ENCODE results near the gene BSN. TPM values are rescaled to one million over a fixed set of nuclear protein-coding genes. Genes with fewer than 3 reads are reported as not detected.
"Not testable (repeated sequence)": the region's sequence is repeated elsewhere in the genome, so short reads cannot be mapped to it uniquely, and the experiment has no call there.

Gene BSN
- total RNA-seq, 1 donor from 2014 or later: 46.9 TPM

GRCh38 chr3:49686346-49686745 is 132.1 kb downstream of the BSN start:
- not testable (repeated sequence) for H3K36me3 Mint-ChIP-seq (ENCODE audit: unreplicated experiment); H3K4me1 Mint-ChIP-seq (ENCODE audit: low read depth, unreplicated experiment); H3K9me3 Mint-ChIP-seq (ENCODE audit: unreplicated experiment); DNase-seq; H3K27ac Mint-ChIP-seq (ENCODE audit: unreplicated experiment)
- Mint-ChIP-seq H3K4me3 (ENCODE audit: unreplicated experiment) (peak overlapping the region; percentile 38), H3K27me3 (ENCODE audit: unreplicated experiment) (peaks cover 14% of the 10 kb centered on the region)

DNA sequence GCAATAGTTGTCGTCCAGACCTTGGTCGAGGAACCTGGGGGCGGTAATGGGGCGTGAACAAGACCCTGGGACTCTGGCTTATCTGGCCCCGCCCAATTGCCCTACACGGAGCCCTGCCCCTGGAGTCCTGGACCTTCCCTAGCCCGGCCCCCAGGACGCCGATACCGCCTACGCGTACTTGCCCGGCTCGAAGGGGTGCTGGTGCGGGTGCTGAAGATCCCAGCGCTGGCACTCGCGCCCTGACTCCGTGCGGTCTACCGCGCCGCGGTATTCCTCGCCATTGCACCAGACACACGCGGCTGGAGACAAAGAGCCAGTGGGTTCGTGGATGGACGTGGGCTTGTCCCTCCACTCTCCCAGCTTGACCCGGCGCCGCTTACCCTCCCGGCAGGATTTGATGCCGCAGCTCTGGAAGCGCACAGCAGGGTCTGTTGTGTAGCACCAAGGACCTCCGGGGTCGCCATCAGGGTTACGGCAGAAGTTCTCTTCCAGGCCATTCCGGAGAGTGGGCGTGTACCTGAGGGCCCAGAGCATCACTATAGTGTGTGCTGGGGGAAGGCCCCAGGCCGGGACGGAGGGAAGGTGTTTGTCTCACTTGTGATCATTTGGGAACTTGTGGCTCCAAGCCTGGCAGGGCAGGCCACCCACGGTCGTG is 132.6 kb downstream of the BSN start:
- H3K9me3 Mint-ChIP-seq (ENCODE audit: unreplicated experiment); H3K36me3 Mint-ChIP-seq (ENCODE audit: unreplicated experiment); H3K4me1 Mint-ChIP-seq (ENCODE audit: low read depth, unreplicated experiment): not testable (repeated sequence)
- H3K27ac Mint-ChIP-seq (ENCODE audit: unreplicated experiment): peak overlapping the region; percentile 33
- DNase-seq: peak; percentile 71
- peak overlapping the region; percentile 79 for H3K4me3 Mint-ChIP-seq (ENCODE audit: unreplicated experiment)
- H3K27me3 Mint-ChIP-seq (ENCODE audit: unreplicated experiment): peaks cover 14% of the 10 kb centered on the region

- not testable (repeated sequence) for DNase-seq; H3K27ac Mint-ChIP-seq (ENCODE audit: unreplicated experiment); H3K4me1 Mint-ChIP-seq (ENCODE audit: low read depth, unreplicated experiment); H3K9me3 Mint-ChIP-seq (ENCODE audit: unreplicated experiment); H3K36me3 Mint-ChIP-seq (ENCODE audit: unreplicated experiment)
- H3K4me3 Mint-ChIP-seq (ENCODE audit: unreplicated experiment): peak overlapping the region; percentile 79
- peaks cover 14% of the 10 kb centered on the region for H3K27me3 Mint-ChIP-seq (ENCODE audit: unreplicated experiment)
Measured at GRCh38 chr3:49687424-49687795, 133.1 kb downstream of the BSN start.

DNA sequence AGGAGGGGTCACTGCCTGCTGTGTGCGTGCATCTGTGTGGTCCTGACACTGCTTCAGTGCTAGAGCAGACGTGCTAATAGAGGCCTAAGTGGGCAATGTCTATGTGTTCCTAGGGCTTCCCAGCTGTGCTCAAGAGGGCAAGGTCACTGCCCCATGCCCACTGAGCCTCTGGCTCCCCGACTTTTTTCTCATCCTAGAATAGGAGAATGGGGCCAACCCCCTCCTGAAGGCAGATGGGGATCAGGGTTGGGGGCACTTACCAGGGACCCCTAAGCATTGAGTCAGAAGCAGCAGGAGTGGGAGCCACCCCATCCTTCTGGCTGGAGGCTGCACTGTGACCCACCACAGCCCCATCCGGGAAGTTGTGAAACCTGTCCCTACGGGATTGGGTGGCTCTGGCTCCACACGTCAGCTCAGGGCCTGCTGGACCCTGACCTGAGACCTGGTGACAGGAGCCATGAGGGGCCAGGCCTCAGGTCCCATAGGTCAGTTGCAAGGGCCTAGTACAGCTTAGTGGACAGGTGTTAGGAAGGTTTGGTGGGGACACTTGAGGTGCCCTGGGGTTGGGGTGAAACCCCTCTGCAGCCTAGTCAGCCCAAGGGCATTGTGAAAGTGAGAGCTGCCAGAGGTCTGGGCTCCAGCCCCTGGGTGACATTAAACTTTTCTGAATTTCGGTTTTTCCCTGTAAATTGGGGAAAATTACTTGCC is 134.2 kb downstream of the BSN start:
- not testable (repeated sequence) for H3K9me3 Mint-ChIP-seq (ENCODE audit: unreplicated experiment); DNase-seq; H3K36me3 Mint-ChIP-seq (ENCODE audit: unreplicated experiment); H3K4me1 Mint-ChIP-seq (ENCODE audit: low read depth, unreplicated experiment)
- H3K4me3 Mint-ChIP-seq (ENCODE audit: unreplicated experiment): peak overlapping the region; percentile 100
- peaks cover 14% of the 10 kb centered on the region for H3K27me3 Mint-ChIP-seq (ENCODE audit: unreplicated experiment)
- peak overlapping the region; percentile 94 for H3K27ac Mint-ChIP-seq (ENCODE audit: unreplicated experiment)

DNA sequence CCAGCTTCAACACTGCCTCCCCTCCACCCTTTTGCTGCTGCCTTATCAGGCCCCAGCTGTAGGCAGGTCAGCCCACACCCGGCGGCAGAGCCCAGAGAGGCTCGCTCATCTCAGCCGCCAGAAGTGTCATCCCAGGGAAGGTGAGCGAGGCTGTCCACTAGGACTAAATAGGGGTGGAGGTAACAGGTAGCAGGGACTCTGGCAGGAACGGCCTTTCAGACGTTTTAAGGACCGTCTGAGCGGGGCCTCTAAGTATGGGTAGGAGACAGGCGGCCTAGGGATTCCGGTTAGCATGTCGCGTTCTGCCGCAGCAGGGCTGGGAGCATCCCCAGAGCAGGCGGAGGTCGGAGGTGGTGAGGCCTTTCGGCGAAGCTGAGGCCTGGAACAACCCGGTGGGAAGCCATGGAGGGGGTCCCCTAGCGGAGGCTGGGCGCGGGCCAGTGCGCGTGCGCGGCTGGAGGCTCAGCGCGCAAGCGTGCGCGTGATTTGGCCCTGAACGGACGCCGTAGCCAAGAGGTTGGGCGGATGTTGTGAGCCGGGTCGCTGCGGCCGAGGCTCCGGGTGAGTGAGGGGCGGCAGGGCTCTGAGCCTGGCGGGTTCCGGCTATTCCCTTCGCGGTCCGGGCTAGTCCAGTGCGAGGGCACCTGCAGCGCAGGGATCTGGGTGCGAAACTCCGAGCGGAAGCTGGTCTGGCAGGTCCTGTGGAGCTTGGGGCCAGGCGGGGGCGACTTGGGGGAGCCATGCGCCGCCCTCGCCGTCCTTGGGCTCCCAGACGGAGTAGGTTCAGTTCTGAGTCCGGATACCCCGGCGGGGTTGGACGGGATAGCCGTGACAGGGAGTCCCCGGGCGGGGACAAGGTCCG is 135.0 kb downstream of the BSN start, which contains the start of the genes MST1 and RNF123:
Gene MST1 (minus strand): TSS at position 429 of the 862 bp plus-strand sequence. CDS start 783 bp downstream, outside the sequence.
Gene RNF123 (plus strand): TSS at position 512 of the 862 bp plus-strand sequence. CDS start 1,609 bp downstream, outside the sequence.
- peak; percentile 26 for TF ChIP-seq CTCF (IDR thresholded peaks at IDR 0.05; ENCODE audit: partially characterized antibody, unreplicated experiment)
- Mint-ChIP-seq H3K27ac (ENCODE audit: unreplicated experiment) (peak within 1 kb of the TSS; percentile 94), H3K4me1 (ENCODE audit: low read depth, unreplicated experiment) (peaks cover 10% of the 10 kb centered on the region), H3K9me3 (ENCODE audit: unreplicated experiment) (peaks cover 3% of the 10 kb centered on the region), H3K36me3 (ENCODE audit: unreplicated experiment) (no peaks in the 10 kb centered on the region), H3K4me3 (ENCODE audit: unreplicated experiment) (peak within 1 kb of the TSS; percentile 100), H3K27me3 (ENCODE audit: unreplicated experiment) (peaks cover 14% of the 10 kb centered on the region)
- DNase-seq: peak; percentile 98

DNA sequence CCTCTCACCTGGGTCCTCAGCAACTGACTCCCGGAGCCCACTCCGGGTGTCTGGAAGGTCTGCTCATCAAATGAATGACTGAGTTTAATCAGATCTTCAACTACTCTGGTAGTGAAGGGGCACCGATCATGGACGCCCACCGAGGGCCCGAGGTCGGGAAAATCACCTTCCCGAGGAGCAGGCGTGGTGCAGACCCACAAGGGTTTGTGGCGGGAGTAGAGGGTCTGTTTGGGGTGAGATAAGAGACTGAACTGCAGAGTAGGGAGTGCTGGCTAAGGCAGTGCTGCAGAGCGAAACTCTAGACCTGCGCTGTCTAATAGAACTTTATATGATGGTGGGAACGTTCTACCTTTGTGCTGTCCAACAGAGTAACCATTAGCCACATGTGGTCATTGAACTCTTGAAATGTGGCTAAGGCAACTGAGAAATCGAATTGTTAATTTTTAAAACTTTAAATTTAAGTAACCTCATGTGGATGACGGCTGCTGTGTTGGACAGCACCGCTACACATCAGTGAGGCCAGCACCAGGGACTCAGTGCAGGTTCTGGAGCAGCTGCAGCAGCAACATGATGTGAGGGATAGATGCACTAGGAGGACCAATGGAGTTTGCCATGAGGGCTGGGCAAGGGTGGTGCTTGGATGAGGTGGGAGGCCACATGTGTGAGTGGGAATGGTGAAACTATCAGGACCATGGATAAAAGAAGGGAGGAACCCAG is 135.8 kb downstream of the BSN start:
- not testable (repeated sequence) for H3K36me3 Mint-ChIP-seq (ENCODE audit: unreplicated experiment); DNase-seq

GRCh38 chr3:49690856-49691255 is 136.6 kb downstream of the BSN start:
- not testable (repeated sequence) for H3K4me1 Mint-ChIP-seq (ENCODE audit: low read depth, unreplicated experiment); H3K36me3 Mint-ChIP-seq (ENCODE audit: unreplicated experiment); H3K9me3 Mint-ChIP-seq (ENCODE audit: unreplicated experiment); DNase-seq; H3K27ac Mint-ChIP-seq (ENCODE audit: unreplicated experiment)
- Mint-ChIP-seq H3K27me3 (ENCODE audit: unreplicated experiment) (peaks cover 11% of the 10 kb centered on the region), H3K4me3 (ENCODE audit: unreplicated experiment) (peak overlapping the region; percentile 57)

More for the DNA sequence above, 135.8 kb downstream of the BSN start:
- peak overlapping the region; percentile 85 for H3K27ac Mint-ChIP-seq (ENCODE audit: unreplicated experiment)
- not testable (repeated sequence) for H3K9me3 Mint-ChIP-seq (ENCODE audit: unreplicated experiment); H3K4me1 Mint-ChIP-seq (ENCODE audit: low read depth, unreplicated experiment)
- H3K27me3 Mint-ChIP-seq (ENCODE audit: unreplicated experiment): peaks cover 14% of the 10 kb centered on the region
- peak overlapping the region; percentile 100 for H3K4me3 Mint-ChIP-seq (ENCODE audit: unreplicated experiment)

DNA sequence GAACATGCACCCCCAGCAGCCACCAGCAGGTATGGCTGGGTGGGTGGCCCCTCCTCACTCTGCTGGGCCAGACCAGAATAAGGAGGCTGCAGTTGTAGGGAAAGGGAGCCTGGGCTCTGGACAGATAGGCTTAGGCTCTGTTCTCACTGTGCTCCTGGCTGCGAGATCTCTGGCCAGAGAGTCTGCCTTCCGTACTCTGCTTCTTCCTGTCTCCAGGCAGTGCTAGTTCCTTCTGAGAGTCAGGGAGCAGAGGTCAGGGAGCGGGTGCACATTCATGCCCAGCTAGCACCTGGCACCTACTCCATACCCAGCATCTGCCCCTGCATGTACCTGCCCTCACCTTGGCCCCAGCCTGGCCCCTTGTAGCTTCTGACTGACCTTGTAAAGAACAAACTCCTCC is 137.2 kb downstream of the BSN start:
- H3K27me3 Mint-ChIP-seq (ENCODE audit: unreplicated experiment): peaks cover 11% of the 10 kb centered on the region
- DNase-seq; H3K36me3 Mint-ChIP-seq (ENCODE audit: unreplicated experiment); H3K4me1 Mint-ChIP-seq (ENCODE audit: low read depth, unreplicated experiment); H3K4me3 Mint-ChIP-seq (ENCODE audit: unreplicated experiment); H3K27ac Mint-ChIP-seq (ENCODE audit: unreplicated experiment); H3K9me3 Mint-ChIP-seq (ENCODE audit: unreplicated experiment): not testable (repeated sequence)

DNA sequence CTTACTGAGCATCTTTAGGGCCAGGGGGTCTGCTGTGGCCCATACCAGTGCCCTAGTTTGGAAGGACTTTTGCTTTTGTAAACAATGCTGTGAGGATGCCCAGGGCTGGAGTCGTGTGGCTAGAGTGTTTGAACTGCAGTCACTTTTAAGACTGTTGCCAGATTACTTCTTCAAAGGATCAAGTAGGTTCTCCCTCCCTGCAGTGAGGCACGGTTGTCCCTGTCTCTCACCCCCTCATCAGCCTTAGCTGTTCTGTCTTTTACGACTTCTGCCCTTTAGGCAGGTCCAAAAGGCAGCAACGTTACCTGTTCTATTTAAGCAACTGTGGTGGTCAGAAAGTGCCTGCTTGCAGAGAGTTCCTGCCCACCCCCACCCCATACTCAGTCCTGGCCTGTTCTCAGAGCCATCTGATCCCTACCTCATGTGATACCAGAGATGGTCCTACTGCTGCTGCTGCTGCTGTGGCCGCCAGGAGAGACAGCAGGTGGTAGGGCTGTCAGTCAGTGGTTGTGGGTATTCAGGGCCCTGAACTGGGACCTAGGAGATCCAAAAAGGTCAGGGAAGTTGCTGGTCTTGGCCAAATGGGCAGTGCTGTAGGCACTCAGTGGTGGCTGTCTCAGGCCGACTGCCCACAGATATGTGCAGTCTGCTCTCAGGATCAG is 140.3 kb downstream of the BSN start:
- not testable (repeated sequence) for H3K27me3 Mint-ChIP-seq (ENCODE audit: unreplicated experiment); H3K4me3 Mint-ChIP-seq (ENCODE audit: unreplicated experiment); H3K4me1 Mint-ChIP-seq (ENCODE audit: low read depth, unreplicated experiment); H3K9me3 Mint-ChIP-seq (ENCODE audit: unreplicated experiment); H3K27ac Mint-ChIP-seq (ENCODE audit: unreplicated experiment); H3K36me3 Mint-ChIP-seq (ENCODE audit: unreplicated experiment); DNase-seq

All from glutamatergic neuron (in vitro differentiated cells).